Prostate gland (tissue), 2 donors: ENCODE results near the gene TIMM8B.

Source experiments
- POLR2A ChIP-seq: fragments of 450-650 bp; IDR thresholded peaks from one replicate; pipeline ENCODE4 v1.6.1; 2016; ENCODE audit warnings: antibody characterized with exemption, mild to moderate bottlenecking
- POLR2AphosphoS5 ChIP-seq: sonication (generic); formaldehyde crosslinking; IDR thresholded peaks from one replicate; pipeline ENCODE4 v1.6.1; 2017; ENCODE audit warnings: antibody characterized with exemption
- TF ChIP-seq, protein P1 (sequence below), 4 experiments: fragments of 200-600 bp in 2 of 4; fragments of 450-650 bp in 2 of 4; sonication (generic) in 2 of 4; IDR thresholded peaks; 1 replicate in 3 of 4; 2 replicates in 1 of 4; pipeline ENCODE4 v1.5.1; 2016 to 2019; ENCODE audit warnings: antibody characterized with exemption in 4 of 4, mild to moderate bottlenecking in 2 of 4, moderate library complexity in 2 of 4

DNA sequence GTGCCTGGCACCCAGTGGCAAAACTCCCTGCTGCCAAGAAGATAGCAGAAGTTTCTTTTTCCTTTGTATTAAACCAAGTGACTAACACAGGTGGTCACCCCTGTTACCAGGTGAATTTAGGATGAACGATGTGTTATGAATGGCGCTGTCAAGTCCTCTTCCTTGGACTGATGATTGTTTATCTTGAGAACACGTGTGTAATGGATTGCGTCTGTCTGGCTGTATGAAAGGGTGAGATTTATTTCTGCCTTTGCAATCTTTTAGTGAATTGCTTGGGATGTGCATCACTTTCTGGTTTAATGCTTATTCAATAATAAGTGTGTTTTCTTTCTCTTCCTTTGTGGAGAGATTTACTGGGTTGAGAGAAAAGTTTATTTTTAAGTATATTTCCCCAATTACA, 36.6 kb upstream of the TIMM8B start:
- TF ChIP-seq, protein P1, sequence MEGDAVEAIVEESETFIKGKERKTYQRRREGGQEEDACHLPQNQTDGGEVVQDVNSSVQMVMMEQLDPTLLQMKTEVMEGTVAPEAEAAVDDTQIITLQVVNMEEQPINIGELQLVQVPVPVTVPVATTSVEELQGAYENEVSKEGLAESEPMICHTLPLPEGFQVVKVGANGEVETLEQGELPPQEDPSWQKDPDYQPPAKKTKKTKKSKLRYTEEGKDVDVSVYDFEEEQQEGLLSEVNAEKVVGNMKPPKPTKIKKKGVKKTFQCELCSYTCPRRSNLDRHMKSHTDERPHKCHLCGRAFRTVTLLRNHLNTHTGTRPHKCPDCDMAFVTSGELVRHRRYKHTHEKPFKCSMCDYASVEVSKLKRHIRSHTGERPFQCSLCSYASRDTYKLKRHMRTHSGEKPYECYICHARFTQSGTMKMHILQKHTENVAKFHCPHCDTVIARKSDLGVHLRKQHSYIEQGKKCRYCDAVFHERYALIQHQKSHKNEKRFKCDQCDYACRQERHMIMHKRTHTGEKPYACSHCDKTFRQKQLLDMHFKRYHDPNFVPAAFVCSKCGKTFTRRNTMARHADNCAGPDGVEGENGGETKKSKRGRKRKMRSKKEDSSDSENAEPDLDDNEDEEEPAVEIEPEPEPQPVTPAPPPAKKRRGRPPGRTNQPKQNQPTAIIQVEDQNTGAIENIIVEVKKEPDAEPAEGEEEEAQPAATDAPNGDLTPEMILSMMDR (IDR thresholded peaks at IDR 0.05) = no peak
- TF ChIP-seq POLR2A (no peak), POLR2AphosphoS5 (no peak)
